Glutamatergic neuron (in vitro differentiated cells): ENCODE results near the gene TARDBP. TPM values are rescaled to one million over a fixed set of nuclear protein-coding genes. Genes with fewer than 3 reads are reported as not detected.

Experiments used
- DNase-seq: peaks from one replicate; pipeline ENCODE4 v3.0.0; 2022
- H3K27ac Mint-ChIP-seq: one replicate; pipeline ENCODE4 v1.8.0; 2020; ENCODE audit warnings: mild to moderate bottlenecking, mixed read lengths, inconsistent platforms; ENCODE audit not compliant: unreplicated experiment
- H3K27me3 Mint-ChIP-seq: one replicate; pipeline ENCODE4 v1.8.0; 2020; ENCODE audit warnings: mild to moderate bottlenecking, moderate library complexity, mixed read lengths, inconsistent platforms; ENCODE audit not compliant: unreplicated experiment
- H3K36me3 Mint-ChIP-seq: one replicate; pipeline ENCODE4 v1.8.0; 2020; ENCODE audit warnings: mild to moderate bottlenecking, mixed read lengths, inconsistent platforms; ENCODE audit not compliant: unreplicated experiment
- H3K4me1 Mint-ChIP-seq: one replicate; pipeline ENCODE4 v1.8.0; 2020; ENCODE audit warnings: mild to moderate bottlenecking, low read depth, mixed read lengths, inconsistent platforms; ENCODE audit not compliant: unreplicated experiment
- H3K4me3 Mint-ChIP-seq: one replicate; pipeline ENCODE4 v1.8.0; 2020; ENCODE audit warnings: mild to moderate bottlenecking, mixed read lengths, inconsistent platforms; ENCODE audit not compliant: unreplicated experiment
- H3K9me3 Mint-ChIP-seq: one replicate; pipeline ENCODE4 v1.8.0; 2020; ENCODE audit warnings: mild to moderate bottlenecking, moderate library complexity, mixed read lengths, inconsistent platforms; ENCODE audit not compliant: unreplicated experiment
- CTCF ChIP-seq: fragments of 200-600 bp; sonication (generic); IDR thresholded peaks from one replicate; pipeline ENCODE4 v1.5.0; 2021; ENCODE audit not compliant: partially characterized antibody, unreplicated experiment
- total RNA-seq: library from RNA; stranded (reverse); fragmentation: NEBNext Ultra II Directional; extraction: Animal tissue kit (Norgen Biotek cat#: 25700); gene quantifications from one replicate; pipeline ENCODE4 v1.2.1, GENCODE V29; 2021; ENCODE audit not compliant: unreplicated experiment

The TARDBP gene
- total RNA-seq, 1 donor from 2014 or later, result 161 TPM

GRCh38 chr1:11019971-11020370 is 7.5 kb downstream of the TARDBP start:
- Mint-ChIP-seq H3K27ac (no peak overlapping the region), H3K27me3 (no peaks in the 10 kb centered on the region), H3K9me3 (no peaks in the 10 kb centered on the region), H3K4me3 (no peak overlapping the region), H3K36me3 (peaks cover 6% of the 10 kb centered on the region), H3K4me1 (no peaks in the 10 kb centered on the region)
- no peak for DNase-seq
- no peak for TF ChIP-seq CTCF

DNA sequence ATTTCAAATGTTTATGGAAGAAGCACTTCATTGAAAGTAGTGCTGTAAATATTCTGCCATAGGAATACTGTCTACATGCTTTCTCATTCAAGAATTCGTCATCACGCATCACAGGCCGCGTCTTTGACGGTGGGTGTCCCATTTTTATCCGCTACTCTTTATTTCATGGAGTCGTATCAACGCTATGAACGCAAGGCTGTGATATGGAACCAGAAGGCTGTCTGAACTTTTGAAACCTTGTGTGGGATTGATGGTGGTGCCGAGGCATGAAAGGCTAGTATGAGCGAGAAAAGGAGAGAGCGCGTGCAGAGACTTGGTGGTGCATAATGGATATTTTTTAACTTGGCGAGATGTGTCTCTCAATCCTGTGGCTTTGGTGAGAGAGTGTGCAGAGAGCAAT is 10.7 kb downstream of the TARDBP start:
- no peaks in the 10 kb centered on the region for H3K27me3 Mint-ChIP-seq
- H3K4me1 Mint-ChIP-seq, result no peaks in the 10 kb centered on the region
- H3K9me3 Mint-ChIP-seq, result no peaks in the 10 kb centered on the region
- peak overlapping the region; percentile 6 for H3K27ac Mint-ChIP-seq
- TF ChIP-seq CTCF, result no peak
- peaks cover 6% of the 10 kb centered on the region for H3K36me3 Mint-ChIP-seq
- H3K4me3 Mint-ChIP-seq, result no peak overlapping the region
- no peak for DNase-seq

- DNase-seq, result no peak
- no peak overlapping the region for H3K4me3 Mint-ChIP-seq
- no peaks in the 10 kb centered on the region for H3K27me3 Mint-ChIP-seq
- H3K27ac Mint-ChIP-seq, result no peak overlapping the region
- H3K36me3 Mint-ChIP-seq, result peaks cover 6% of the 10 kb centered on the region
- H3K9me3 Mint-ChIP-seq, result no peaks in the 10 kb centered on the region
- TF ChIP-seq CTCF, result no peak
- H3K4me1 Mint-ChIP-seq, result no peaks in the 10 kb centered on the region
Observed at GRCh38 chr1:11024154-11024873, 11.9 kb downstream of the TARDBP start.

DNA sequence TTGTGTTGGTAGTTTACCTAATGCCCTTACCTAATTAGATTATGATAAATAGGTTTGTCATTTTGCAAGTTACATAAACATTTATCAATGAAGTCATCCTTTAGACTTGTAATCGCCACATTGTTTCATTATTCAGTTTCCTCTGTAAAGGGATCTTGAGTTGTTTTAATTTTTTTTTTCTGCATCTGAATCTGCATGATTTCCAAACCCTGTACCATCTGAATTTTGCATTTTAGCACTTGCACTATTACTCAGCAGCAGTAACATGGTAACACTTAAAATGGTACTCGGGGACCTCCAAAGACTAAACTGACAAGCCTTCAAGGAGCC is 12.4 kb downstream of the TARDBP start:
- no peak for TF ChIP-seq CTCF
- Mint-ChIP-seq H3K4me3 (no peak overlapping the region), H3K36me3 (peaks cover 6% of the 10 kb centered on the region), H3K27ac (no peak overlapping the region), H3K27me3 (no peaks in the 10 kb centered on the region), H3K9me3 (no peaks in the 10 kb centered on the region), H3K4me1 (no peaks in the 10 kb centered on the region)
- DNase-seq, result no peak

- H3K4me1 Mint-ChIP-seq, result no peaks in the 10 kb centered on the region
- TF ChIP-seq CTCF, result no peak
- no peak overlapping the region for H3K4me3 Mint-ChIP-seq
- peaks cover 6% of the 10 kb centered on the region for H3K36me3 Mint-ChIP-seq
- H3K9me3 Mint-ChIP-seq, result no peaks in the 10 kb centered on the region
- no peak overlapping the region for H3K27ac Mint-ChIP-seq
- peaks cover under 1% of the 10 kb centered on the region for H3K27me3 Mint-ChIP-seq
- no peak for DNase-seq
Observed at GRCh38 chr1:11025618-11026017, 13.2 kb downstream of the TARDBP start.
